Mesothelial cell of epicardium (in vitro differentiated cells): ENCODE data around the gene NAPEPLD. TPM values are rescaled to one million over a fixed set of nuclear protein-coding genes. Genes with fewer than 3 reads are reported as not detected.
"Not testable (repeated sequence)": the region's sequence is repeated elsewhere in the genome, so short reads cannot be mapped to it uniquely, and the experiment has no call there.

Source experiments
- DNase-seq, 2 experiments: peaks; one replicate each; pipeline ENCODE4 v3.0.0; 2021; ENCODE audit warnings: low spot score in 2 of 2; ENCODE audit not compliant: unreplicated experiment in 2 of 2
- H3K27ac Mint-ChIP-seq: 2 replicates; pipeline ENCODE4 v1.8.0; 2021; ENCODE audit warnings: mixed read lengths
- H3K27me3 Mint-ChIP-seq: 2 replicates; pipeline ENCODE4 v1.8.0; 2021; ENCODE audit warnings: low read depth, mixed read lengths
- H3K36me3 Mint-ChIP-seq: 2 replicates; pipeline ENCODE4 v1.8.0; 2021; ENCODE audit warnings: mixed read lengths
- H3K4me1 Mint-ChIP-seq: 2 replicates; pipeline ENCODE4 v1.8.0; 2021; ENCODE audit warnings: mixed read lengths
- H3K4me3 Mint-ChIP-seq: 2 replicates; pipeline ENCODE4 v1.8.0; 2021; ENCODE audit warnings: mild to moderate bottlenecking, moderate library complexity, mixed read lengths
- H3K9me3 Mint-ChIP-seq: 2 replicates; pipeline ENCODE4 v1.8.0; 2021; ENCODE audit warnings: mixed read lengths
- total RNA-seq: library from RNA; stranded (reverse); gene quantifications from 3 replicates; pipeline ENCODE4 v1.2.1, GENCODE V29; 2021
- TF ChIP-seq, protein P1 (sequence below): fragments of 200-600 bp; sonication (generic); IDR thresholded peaks from one replicate; pipeline ENCODE4 v1.5.0; 2021; ENCODE audit warnings: antibody characterized with exemption; ENCODE audit not compliant: unreplicated experiment

NAPEPLD gene
- total RNA-seq, 1 donor from 2014 or later, result 17.5 TPM

DNA sequence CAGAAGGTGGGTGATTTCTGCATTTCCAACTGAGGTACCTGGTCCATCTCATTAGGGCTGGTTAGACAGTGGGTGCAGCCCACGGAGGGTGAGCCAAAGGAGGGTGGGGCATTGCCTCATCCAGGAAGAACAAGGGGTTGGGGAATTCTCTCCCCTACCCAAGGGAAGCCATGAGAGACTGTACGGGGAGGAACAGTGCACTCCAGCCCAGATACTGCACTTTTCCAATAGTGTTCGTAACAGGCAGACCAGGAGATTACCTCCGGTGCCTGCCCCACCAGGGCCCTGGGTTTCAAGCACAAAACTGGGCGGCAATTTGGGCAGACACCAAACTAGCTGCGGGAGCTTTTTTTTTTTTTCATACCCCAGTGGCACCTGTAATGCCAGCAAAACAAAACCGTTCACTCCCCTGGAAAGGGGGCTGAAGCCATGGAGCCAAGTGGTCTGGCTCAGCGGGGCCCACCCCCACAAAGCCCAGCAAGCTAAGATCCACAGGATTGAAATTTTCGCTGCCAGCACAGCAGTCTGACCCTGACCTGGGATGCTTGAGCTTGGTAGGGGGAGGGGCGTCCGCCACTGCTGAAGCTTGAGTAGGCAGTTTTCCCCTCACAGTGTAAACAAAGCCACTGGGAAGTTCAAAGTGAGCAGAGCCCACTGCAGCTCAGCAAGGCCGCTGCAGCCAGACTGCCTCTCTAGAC is 42.7 kb downstream of the NAPEPLD start:
- H3K4me3 Mint-ChIP-seq, result no peak overlapping the region
- no peaks in the 10 kb centered on the region for H3K27me3 Mint-ChIP-seq
- no peak overlapping the region for H3K27ac Mint-ChIP-seq
- peaks cover 42% of the 10 kb centered on the region for H3K36me3 Mint-ChIP-seq
- peaks cover 22% of the 10 kb centered on the region for H3K9me3 Mint-ChIP-seq
- no peak for DNase-seq
- TF ChIP-seq, protein P1, sequence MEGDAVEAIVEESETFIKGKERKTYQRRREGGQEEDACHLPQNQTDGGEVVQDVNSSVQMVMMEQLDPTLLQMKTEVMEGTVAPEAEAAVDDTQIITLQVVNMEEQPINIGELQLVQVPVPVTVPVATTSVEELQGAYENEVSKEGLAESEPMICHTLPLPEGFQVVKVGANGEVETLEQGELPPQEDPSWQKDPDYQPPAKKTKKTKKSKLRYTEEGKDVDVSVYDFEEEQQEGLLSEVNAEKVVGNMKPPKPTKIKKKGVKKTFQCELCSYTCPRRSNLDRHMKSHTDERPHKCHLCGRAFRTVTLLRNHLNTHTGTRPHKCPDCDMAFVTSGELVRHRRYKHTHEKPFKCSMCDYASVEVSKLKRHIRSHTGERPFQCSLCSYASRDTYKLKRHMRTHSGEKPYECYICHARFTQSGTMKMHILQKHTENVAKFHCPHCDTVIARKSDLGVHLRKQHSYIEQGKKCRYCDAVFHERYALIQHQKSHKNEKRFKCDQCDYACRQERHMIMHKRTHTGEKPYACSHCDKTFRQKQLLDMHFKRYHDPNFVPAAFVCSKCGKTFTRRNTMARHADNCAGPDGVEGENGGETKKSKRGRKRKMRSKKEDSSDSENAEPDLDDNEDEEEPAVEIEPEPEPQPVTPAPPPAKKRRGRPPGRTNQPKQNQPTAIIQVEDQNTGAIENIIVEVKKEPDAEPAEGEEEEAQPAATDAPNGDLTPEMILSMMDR, result no peak
- H3K4me1 Mint-ChIP-seq, result peaks cover 16% of the 10 kb centered on the region

DNA sequence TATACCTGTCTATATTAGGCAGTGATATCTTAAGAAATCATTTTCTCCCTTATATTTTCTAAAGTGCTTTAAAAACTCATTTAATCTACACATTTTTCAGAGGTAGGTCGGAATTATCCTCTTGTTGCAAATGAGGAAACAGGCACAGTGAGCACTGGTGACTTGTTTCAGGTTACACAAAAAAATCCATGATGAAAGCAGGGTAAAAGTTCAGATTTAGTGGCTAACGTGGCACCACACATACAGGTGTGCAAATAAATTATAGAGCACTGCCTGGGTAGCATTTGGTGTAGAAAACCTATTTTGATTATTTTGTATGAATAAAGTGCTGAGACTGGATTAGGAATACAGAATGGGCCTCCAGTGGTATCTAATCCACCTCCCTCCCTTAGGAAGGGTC is 47.4 kb downstream of the NAPEPLD start:
- Mint-ChIP-seq H3K9me3 (no peaks in the 10 kb centered on the region), H3K27me3 (no peaks in the 10 kb centered on the region), H3K27ac (no peak overlapping the region), H3K36me3 (peaks cover 21% of the 10 kb centered on the region), H3K4me3 (no peak overlapping the region), H3K4me1 (peaks cover 14% of the 10 kb centered on the region)
- no peak for DNase-seq
- TF ChIP-seq, protein P1, result no peak

DNA sequence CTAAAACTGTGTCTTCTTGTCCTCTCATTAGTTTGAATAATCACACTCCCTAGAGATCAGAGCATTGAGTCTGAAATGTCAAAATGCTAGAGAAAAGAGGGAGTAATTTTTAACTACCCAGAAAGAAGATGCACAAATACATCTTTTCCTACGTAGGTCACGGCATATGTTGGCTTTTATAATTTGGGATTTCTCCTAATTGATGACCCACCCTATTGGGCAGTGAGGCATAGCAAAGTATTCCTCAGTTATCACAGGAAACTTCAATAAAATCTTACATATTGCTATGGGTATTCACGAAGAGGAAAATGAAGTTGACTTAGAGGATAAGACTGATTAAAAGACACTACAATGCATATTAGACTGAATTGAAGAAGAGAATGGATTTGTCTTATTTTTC is 48.6 kb downstream of the NAPEPLD start:
- Mint-ChIP-seq H3K27me3 (no peaks in the 10 kb centered on the region), H3K4me1 (peaks cover 6% of the 10 kb centered on the region), H3K27ac (no peak overlapping the region), H3K4me3 (no peak overlapping the region), H3K9me3 (no peaks in the 10 kb centered on the region), H3K36me3 (peaks cover 24% of the 10 kb centered on the region)
- TF ChIP-seq, protein P1, result no peak
- no peak for DNase-seq

DNA sequence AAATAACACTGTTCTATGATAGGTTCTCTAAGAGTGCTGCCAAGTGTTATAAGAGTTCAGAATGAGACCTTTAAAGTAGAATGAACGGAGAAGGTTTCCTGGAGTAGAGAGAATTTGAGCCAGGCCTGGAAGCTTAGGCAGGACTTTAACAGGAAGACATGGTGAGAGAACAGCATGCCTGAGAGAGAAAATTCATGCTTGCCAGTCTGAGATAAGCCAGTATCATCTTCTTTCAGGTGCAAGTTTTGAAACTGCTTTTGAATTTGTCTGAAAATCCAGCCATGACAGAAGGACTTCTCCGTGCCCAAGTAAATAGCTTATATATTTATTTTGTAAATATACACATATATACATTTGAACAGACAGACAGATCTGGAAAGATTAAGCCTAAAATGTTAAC is 51.9 kb downstream of the NAPEPLD start:
- TF ChIP-seq, protein P1, result no peak
- no peak overlapping the region for H3K27ac Mint-ChIP-seq
- no peaks in the 10 kb centered on the region for H3K9me3 Mint-ChIP-seq
- H3K27me3 Mint-ChIP-seq, result no peaks in the 10 kb centered on the region
- H3K4me1 Mint-ChIP-seq, result no peaks in the 10 kb centered on the region
- no peak for DNase-seq
- no peak overlapping the region for H3K4me3 Mint-ChIP-seq
- peaks cover 23% of the 10 kb centered on the region for H3K36me3 Mint-ChIP-seq

DNA sequence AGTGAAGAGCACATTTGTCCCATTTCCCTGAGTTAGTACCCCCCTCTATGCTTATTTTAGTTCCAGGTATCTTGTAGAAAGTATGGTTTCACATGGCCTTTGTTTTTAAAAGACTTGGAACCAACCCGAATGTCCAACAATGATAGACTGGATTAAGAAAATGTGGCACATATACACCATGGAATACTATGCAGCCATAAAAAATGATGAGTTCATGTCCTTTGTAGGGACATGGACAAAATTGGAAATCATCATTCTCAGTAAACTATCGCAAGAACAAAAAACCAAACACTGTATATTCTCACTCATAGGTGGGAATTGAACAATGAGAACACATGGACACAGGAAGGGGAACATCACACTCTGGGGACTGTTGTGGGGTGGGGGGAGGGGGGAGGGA is 53.3 kb downstream of the NAPEPLD start:
- H3K9me3 Mint-ChIP-seq, H3K4me3 Mint-ChIP-seq, H3K27ac Mint-ChIP-seq, H3K4me1 Mint-ChIP-seq, H3K27me3 Mint-ChIP-seq, DNase-seq: not testable (repeated sequence)
- peaks cover 25% of the 10 kb centered on the region for H3K36me3 Mint-ChIP-seq

DNA sequence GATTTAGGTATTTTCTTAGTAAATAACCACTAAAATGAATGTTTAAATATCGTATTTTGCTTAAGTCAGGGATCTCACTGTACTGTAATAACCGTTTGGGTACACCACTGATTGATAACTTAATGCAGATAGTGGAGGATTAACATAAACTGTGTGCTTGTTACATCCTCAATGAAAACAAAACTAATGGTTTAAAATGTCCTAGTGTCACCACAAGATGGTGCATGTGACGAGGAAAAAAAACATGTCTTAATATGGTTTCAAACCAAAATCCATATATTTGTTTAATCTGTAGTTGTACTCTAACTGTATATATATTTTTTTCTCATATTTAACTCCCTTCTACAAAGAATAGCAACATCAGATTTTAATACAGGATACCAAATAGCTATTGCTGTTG is 54.8 kb downstream of the NAPEPLD start:
- Mint-ChIP-seq H3K27ac (no peak overlapping the region), H3K4me3 (no peak overlapping the region), H3K36me3 (peaks cover 29% of the 10 kb centered on the region), H3K27me3 (no peaks in the 10 kb centered on the region), H3K4me1 (no peaks in the 10 kb centered on the region), H3K9me3 (no peaks in the 10 kb centered on the region)
- DNase-seq, result no peak
- TF ChIP-seq, protein P1, result no peak
